ENCODE measurements around the gene DDX5.

Gene DDX5

DNA sequence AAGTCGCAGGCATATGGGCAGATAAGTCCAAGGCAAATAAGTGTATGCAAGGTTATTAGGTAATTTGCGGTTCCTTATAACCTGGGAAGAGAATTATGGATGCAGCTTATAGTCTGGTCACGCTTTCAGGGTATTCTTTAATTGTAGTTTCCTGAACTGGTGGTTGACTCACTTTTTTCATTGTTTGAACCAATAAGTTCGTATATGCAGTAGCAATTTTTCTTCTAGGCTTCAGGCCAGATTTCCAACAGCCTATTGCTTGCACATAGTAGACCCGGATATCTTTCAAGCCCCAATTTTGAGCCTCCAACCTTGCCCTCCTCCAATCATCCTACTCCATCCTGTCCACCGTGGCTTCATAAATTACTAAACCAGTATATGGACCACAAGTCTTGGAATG lies 13.5 kb upstream of the DDX5 start:
- no peak for TF ChIP-seq TAF1 (IDR thresholded peaks at IDR 0.05; ENCODE audit: borderline replicate concordance, insufficient read depth, low read length)
- TF ChIP-seq, protein P1, sequence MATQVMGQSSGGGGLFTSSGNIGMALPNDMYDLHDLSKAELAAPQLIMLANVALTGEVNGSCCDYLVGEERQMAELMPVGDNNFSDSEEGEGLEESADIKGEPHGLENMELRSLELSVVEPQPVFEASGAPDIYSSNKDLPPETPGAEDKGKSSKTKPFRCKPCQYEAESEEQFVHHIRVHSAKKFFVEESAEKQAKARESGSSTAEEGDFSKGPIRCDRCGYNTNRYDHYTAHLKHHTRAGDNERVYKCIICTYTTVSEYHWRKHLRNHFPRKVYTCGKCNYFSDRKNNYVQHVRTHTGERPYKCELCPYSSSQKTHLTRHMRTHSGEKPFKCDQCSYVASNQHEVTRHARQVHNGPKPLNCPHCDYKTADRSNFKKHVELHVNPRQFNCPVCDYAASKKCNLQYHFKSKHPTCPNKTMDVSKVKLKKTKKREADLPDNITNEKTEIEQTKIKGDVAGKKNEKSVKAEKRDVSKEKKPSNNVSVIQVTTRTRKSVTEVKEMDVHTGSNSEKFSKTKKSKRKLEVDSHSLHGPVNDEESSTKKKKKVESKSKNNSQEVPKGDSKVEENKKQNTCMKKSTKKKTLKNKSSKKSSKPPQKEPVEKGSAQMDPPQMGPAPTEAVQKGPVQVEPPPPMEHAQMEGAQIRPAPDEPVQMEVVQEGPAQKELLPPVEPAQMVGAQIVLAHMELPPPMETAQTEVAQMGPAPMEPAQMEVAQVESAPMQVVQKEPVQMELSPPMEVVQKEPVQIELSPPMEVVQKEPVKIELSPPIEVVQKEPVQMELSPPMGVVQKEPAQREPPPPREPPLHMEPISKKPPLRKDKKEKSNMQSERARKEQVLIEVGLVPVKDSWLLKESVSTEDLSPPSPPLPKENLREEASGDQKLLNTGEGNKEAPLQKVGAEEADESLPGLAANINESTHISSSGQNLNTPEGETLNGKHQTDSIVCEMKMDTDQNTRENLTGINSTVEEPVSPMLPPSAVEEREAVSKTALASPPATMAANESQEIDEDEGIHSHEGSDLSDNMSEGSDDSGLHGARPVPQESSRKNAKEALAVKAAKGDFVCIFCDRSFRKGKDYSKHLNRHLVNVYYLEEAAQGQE (IDR thresholded peaks at IDR 0.05; ENCODE audit: insufficient read depth in 1 of 2, low read depth in 2 of 2, low read length in 2 of 2): no peak
- TF ChIP-seq SIN3A (IDR thresholded peaks at IDR 0.05; ENCODE audit: borderline replicate concordance, insufficient read depth, low read length): no peak
- TF ChIP-seq POLR2AphosphoS5 (IDR thresholded peaks at IDR 0.05; ENCODE audit: low read depth, low read length): no peak

DNA sequence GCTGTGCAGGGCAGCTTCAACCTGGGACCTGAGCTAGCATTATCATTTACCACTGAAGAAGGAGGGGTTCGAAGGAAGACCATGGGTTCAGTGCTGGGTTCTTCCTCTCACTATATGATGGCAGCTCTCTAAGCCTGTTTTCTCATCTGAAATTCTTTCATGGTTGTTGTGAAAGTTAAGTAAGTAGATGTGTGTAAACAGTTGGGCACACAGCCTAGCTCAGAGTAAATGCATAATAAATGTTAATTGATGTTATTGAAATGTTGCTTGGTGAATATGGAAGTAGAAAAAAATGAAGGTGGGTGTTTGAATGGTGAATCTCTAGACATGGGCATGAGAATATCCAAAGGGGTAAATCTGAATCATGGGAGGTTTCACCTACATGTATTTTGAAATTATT lies 9.7 kb upstream of the DDX5 start:
- TF ChIP-seq FOXP2 (optimal IDR thresholded peaks at IDR 0.05; ENCODE audit: borderline replicate concordance, extremely low read depth, extremely low read length, insufficient read depth) (no peak), POLR2AphosphoS5 (IDR thresholded peaks at IDR 0.05; ENCODE audit: low read depth, low read length) (no peak), TAF1 (IDR thresholded peaks at IDR 0.05; ENCODE audit: borderline replicate concordance, insufficient read depth, low read length) (no peak), SIN3A (IDR thresholded peaks at IDR 0.05; ENCODE audit: borderline replicate concordance, insufficient read depth, low read length) (no peak)
- TF ChIP-seq, protein P1 (IDR thresholded peaks at IDR 0.05; ENCODE audit: insufficient read depth in 1 of 2, low read depth in 2 of 2, low read length in 2 of 2): no peak

DNA sequence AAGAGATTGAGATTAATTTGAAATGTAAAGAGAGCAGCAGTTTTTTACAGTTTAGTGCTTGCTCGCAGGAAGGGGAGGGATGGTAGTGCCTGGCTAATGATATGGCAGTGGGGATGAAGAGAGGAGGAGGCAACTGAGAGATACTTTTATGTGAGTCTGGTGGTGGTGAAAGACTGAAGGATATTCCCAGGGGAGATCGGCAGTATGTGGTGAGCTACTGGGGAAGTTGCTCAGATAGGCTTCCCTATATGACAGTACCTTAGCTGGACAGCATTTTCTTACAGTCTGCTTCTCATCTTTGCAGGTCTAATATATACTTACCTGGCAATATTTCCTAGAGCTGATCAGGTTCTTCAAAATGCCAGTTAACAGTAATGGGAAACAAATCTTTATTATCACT lies 9.3 kb upstream of the DDX5 start:
- TF ChIP-seq, protein P1 (IDR thresholded peaks at IDR 0.05; ENCODE audit: insufficient read depth in 1 of 2, low read depth in 2 of 2, low read length in 2 of 2): no peak
- TF ChIP-seq POLR2AphosphoS5 (IDR thresholded peaks at IDR 0.05; ENCODE audit: low read depth, low read length): no peak
- no peak for TF ChIP-seq FOXP2 (optimal IDR thresholded peaks at IDR 0.05; ENCODE audit: borderline replicate concordance, extremely low read depth, extremely low read length, insufficient read depth)
- no peak for TF ChIP-seq TAF1 (IDR thresholded peaks at IDR 0.05; ENCODE audit: borderline replicate concordance, insufficient read depth, low read length)
- no peak for TF ChIP-seq SIN3A (IDR thresholded peaks at IDR 0.05; ENCODE audit: borderline replicate concordance, insufficient read depth, low read length)

DNA sequence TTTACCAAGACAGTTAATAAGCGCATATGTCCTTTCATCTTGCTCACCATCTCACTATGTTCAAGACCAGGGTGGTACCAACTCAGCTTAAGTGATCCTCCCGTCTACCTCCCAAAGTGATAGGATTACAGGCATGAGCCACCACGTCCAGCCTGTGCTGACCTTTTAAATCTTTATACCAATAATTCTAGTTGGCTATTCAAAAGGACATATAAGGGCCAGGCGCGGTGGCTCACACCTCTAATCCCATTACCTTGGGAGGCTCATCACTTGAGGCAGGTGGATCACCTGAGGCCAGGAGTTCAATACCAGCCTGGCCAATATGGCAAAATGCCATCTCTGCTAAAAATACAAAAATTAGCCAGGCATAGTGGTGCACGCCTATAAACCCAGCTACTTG lies 3.1 kb upstream of the DDX5 start:
- TF ChIP-seq TAF1 (IDR thresholded peaks at IDR 0.05; ENCODE audit: borderline replicate concordance, insufficient read depth, low read length) (no peak), SIN3A (IDR thresholded peaks at IDR 0.05; ENCODE audit: borderline replicate concordance, insufficient read depth, low read length) (no peak), FOXP2 (optimal IDR thresholded peaks at IDR 0.05; ENCODE audit: borderline replicate concordance, extremely low read depth, extremely low read length, insufficient read depth) (no peak), POLR2AphosphoS5 (IDR thresholded peaks at IDR 0.05; ENCODE audit: low read depth, low read length) (no peak)
- TF ChIP-seq, protein P1 (IDR thresholded peaks at IDR 0.05; ENCODE audit: insufficient read depth in 1 of 2, low read depth in 2 of 2, low read length in 2 of 2): no peak

DNA sequence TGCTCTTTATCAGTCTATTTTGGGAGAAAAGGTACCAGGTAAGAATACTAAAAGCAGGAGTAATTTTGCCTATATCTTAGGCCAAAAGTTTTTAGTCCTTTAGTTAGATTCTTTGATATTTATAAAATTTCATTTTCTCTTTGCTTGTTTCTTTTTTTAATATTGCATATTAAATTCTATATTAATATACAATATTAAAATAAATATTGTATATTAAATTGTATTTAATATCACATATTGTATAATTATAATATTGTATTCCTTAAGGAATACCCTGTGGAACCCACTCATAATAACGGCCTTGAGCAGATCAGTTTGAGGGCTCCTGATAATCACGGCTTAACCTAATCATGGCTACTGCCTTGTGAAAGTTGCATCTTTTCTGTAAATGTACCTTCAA lies 2.6 kb upstream of the DDX5 start:
- TF ChIP-seq, protein P1 (IDR thresholded peaks at IDR 0.05; ENCODE audit: insufficient read depth in 1 of 2, low read depth in 2 of 2, low read length in 2 of 2): no peak
- no peak for TF ChIP-seq TAF1 (IDR thresholded peaks at IDR 0.05; ENCODE audit: borderline replicate concordance, insufficient read depth, low read length)
- no peak for TF ChIP-seq POLR2AphosphoS5 (IDR thresholded peaks at IDR 0.05; ENCODE audit: low read depth, low read length)
- TF ChIP-seq FOXP2 (optimal IDR thresholded peaks at IDR 0.05; ENCODE audit: borderline replicate concordance, extremely low read depth, extremely low read length, insufficient read depth): no peak
- TF ChIP-seq SIN3A (IDR thresholded peaks at IDR 0.05; ENCODE audit: borderline replicate concordance, insufficient read depth, low read length): no peak

Measured in PFSK-1 (cell line).